Measurements from ENCODE around the gene SLC29A3. TPM values are rescaled to one million over a fixed set of nuclear protein-coding genes. Genes with fewer than 3 reads are reported as not detected.
A peak's percentile ranks its signal among the peaks of the same experiment; 100 is the strongest.
"Not testable (repeated sequence)": the region's sequence is repeated elsewhere in the genome, so short reads cannot be mapped to it uniquely, and the experiment has no call there.

The SLC29A3 gene
- total RNA-seq, 1 donor, result 2.2 TPM

- no peak overlapping the region for H3K4me3 ChIP-seq (ENCODE audit: low read depth, low read length)
- DNase-seq (ENCODE audit: low read depth), result no peak
- TF ChIP-seq CTCF (IDR thresholded peaks at IDR 0.05; ENCODE audit: insufficient read depth, low read depth, low read length), result no peak
Measured at GRCh38 chr10:71358277-71358676, 39.2 kb downstream of the SLC29A3 start.

- DNase-seq (ENCODE audit: low read depth), result not testable (repeated sequence)
Measured at GRCh38 chr10:71358906-71359305, 39.8 kb downstream of the SLC29A3 start.

GRCh38 chr10:71359364-71360046, 40.4 kb downstream of the SLC29A3 start:
- no peak for TF ChIP-seq CTCF (IDR thresholded peaks at IDR 0.05; ENCODE audit: insufficient read depth, low read depth, low read length)
- peak; percentile 19 for DNase-seq (ENCODE audit: low read depth)
- no peak overlapping the region for H3K4me3 ChIP-seq (ENCODE audit: low read depth, low read length)

More at GRCh38 chr10:71358906-71359305, 39.8 kb downstream of the SLC29A3 start:
- not testable (repeated sequence) for H3K4me3 ChIP-seq (ENCODE audit: low read depth, low read length)

GRCh38 chr10:71360735-71361134, 41.7 kb downstream of the SLC29A3 start:
- no peak overlapping the region for H3K4me3 ChIP-seq (ENCODE audit: low read depth, low read length)
- no peak for DNase-seq (ENCODE audit: low read depth)
- no peak for TF ChIP-seq CTCF (IDR thresholded peaks at IDR 0.05; ENCODE audit: insufficient read depth, low read depth, low read length)

GRCh38 chr10:71361581-71361980, 42.5 kb downstream of the SLC29A3 start:
- H3K4me3 ChIP-seq (ENCODE audit: low read depth, low read length), result no peak overlapping the region
- DNase-seq (ENCODE audit: low read depth), result no peak
- TF ChIP-seq CTCF (IDR thresholded peaks at IDR 0.05; ENCODE audit: insufficient read depth, low read depth, low read length), result no peak

- no peak overlapping the region for H3K4me3 ChIP-seq (ENCODE audit: low read depth, low read length)
- no peak for DNase-seq (ENCODE audit: low read depth)
- TF ChIP-seq CTCF (IDR thresholded peaks at IDR 0.05; ENCODE audit: insufficient read depth, low read depth, low read length), result no peak
Measured at GRCh38 chr10:71362141-71362540, 43.1 kb downstream of the SLC29A3 start.

GRCh38 chr10:71363936-71364335, 44.9 kb downstream of the SLC29A3 start:
- H3K4me3 ChIP-seq (ENCODE audit: low read depth, low read length), result no peak overlapping the region
- no peak for TF ChIP-seq CTCF (IDR thresholded peaks at IDR 0.05; ENCODE audit: insufficient read depth, low read depth, low read length)
- DNase-seq (ENCODE audit: low read depth), result no peak

All from fibroblast of villous mesenchyme (primary cell).